Renal cortex interstitium (tissue), 11 donors: ENCODE measurements around the gene PROX1. TPM values are rescaled to one million over a fixed set of nuclear protein-coding genes. Genes with fewer than 3 reads are reported as not detected.

Experiments used
- DNase-seq, 11 donors: peaks; one replicate each; pipeline ENCODE4 v3.0.0-alpha.2; 2013; ENCODE audit warnings: low read depth in 9 of 11, low spot score in 4 of 11; ENCODE audit errors: extremely low read depth in 1 of 11
- polyA plus RNA-seq, 3 donors: library from polyadenylated mRNA; unstranded; fragments of 120-200 nt; gene quantifications; one replicate each; pipeline ENCODE4 v1.2.1, GENCODE V29; 2013; ENCODE audit not compliant: insufficient read length in 3 of 3

The PROX1 gene
- polyA plus RNA-seq, 3 donors = 7.8 to 10.8 (median 7.9) TPM

DNA sequence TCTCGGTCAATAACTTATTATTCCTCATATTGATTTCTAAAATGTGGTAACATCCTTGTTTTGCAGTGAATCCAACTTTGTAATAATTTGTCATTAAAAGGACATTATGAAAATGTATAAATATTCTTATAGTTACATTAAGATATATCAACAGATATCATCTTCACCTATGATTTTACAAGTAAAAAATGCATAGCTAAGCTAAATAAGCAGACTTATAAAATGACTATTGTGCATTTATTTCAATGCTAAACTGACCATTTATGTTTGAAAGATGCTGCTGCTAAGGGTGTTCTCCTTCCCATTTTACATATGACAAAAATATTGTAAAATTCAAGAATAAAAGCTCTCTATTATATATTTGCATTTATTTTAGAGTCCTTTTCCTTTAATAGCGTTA is 7.8 kb downstream of the PROX1 start:
- DNase-seq = no peak

DNA sequence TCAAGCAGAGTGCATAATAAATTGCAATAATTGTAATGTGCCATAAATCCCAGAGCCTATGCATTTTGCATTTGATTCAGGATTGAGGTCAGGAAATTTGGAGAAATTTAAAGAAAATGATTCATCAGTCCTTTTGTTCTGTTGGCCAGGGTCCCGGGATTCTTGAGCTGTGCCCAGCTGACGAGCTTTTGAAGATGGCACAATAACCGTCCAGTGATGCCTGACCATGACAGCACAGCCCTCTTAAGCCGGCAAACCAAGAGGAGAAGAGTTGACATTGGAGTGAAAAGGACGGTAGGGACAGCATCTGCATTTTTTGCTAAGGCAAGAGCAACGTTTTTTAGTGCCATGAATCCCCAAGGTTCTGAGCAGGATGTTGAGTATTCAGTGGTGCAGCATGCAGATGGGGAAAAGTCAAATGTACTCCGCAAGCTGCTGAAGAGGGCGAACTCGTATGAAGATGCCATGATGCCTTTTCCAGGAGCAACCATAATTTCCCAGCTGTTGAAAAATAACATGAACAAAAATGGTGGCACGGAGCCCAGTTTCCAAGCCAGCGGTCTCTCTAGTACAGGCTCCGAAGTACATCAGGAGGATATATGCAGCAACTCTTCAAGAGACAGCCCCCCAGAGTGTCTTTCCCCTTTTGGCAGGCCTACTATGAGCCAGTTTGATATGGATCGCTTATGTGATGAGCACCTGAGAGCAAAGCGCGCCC is 8.7 kb downstream of the PROX1 start:
- DNase-seq = no peak

DNA sequence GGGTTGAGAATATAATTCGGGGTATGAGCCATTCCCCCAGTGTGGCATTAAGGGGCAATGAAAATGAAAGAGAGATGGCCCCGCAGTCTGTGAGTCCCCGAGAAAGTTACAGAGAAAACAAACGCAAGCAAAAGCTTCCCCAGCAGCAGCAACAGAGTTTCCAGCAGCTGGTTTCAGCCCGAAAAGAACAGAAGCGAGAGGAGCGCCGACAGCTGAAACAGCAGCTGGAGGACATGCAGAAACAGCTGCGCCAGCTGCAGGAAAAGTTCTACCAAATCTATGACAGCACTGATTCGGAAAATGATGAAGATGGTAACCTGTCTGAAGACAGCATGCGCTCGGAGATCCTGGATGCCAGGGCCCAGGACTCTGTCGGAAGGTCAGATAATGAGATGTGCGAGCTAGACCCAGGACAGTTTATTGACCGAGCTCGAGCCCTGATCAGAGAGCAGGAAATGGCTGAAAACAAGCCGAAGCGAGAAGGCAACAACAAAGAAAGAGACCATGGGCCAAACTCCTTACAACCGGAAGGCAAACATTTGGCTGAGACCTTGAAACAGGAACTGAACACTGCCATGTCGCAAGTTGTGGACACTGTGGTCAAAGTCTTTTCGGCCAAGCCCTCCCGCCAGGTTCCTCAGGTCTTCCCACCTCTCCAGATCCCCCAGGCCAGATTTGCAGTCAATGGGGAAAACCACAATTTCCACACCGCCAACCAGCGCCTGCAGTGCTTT is 9.4 kb downstream of the PROX1 start:
- DNase-seq = no peak

DNA sequence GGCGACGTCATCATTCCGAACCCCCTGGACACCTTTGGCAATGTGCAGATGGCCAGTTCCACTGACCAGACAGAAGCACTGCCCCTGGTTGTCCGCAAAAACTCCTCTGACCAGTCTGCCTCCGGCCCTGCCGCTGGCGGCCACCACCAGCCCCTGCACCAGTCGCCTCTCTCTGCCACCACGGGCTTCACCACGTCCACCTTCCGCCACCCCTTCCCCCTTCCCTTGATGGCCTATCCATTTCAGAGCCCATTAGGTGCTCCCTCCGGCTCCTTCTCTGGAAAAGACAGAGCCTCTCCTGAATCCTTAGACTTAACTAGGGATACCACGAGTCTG is 10.0 kb downstream of the PROX1 start:
- no peak for DNase-seq

DNA sequence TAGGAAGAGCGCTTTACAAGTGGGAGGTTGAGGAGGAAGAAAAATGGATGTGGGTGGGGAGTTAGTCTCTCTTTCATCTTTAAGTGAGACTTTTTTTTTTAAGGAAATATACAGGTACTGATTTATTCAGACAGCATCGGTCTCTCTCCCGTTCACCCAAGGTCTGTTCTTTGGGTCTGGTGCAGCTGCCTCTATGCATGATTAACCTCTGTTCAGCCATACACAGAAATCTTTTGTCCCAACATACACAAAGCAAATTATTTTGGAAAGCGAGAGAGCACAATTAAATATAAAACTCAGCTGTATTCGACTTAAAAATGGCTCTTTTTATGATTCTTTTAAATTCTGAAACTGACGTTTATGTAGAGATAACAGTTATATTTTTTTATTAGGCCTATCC is 11.0 kb downstream of the PROX1 start:
- DNase-seq = no peak

DNA sequence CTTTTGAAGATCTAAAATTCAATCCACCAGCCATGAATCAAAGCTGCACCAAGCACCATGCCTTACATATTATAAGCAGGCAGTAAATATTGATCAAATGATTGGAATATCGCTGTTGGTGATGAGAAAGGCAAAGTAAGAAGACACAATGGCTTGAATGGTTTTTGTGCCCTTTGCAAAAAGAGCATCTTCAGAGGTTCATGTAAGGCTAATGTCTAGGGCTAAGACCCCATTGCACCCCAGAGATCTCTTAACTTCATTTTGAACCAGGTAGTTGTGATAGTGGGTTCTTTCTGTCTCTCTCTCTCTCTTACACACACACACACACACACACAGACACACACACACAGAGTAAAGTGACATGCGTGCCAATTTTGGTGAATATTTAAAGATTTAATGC is 12.0 kb downstream of the PROX1 start:
- DNase-seq = no peak

DNA sequence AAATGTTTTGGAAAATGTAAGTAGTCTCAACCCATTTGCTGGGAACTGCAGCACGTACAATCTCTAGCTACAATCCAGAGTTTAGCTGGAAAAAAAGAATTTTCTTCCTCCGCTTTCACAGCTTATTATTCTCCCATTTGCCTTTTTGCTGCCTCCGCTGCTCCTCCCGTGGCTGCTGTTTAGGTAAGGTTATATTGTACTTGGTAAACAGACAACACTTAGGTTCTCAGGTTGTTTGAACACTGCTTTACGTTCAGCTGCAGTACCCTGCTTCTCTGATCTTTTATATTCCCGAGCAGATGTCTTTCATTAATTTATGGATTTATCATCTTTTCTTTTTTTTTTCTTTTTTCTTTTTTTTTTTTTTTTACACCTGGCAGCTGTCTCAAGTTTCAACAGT is 14.3 kb downstream of the PROX1 start:
- DNase-seq = no peak

DNA sequence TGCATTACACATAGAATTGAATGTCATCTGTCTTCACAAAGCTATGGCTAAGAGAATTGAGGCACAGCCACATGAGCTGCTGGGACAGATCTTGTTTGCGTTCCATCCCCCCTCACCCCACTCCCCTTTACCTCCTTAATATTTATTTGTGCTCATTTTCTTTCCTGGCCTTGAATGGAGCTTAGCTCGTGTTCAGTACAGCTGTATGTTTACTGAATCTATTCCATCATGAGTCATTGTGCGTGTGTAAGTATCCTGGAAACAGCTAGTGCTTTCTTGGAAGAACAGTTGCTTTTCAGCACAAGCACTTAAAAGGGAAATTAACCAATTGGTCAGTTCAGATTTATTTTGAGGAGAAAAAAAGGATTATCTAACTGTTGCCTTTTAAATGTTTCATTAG is 14.7 kb downstream of the PROX1 start:
- DNase-seq = no peak

DNA sequence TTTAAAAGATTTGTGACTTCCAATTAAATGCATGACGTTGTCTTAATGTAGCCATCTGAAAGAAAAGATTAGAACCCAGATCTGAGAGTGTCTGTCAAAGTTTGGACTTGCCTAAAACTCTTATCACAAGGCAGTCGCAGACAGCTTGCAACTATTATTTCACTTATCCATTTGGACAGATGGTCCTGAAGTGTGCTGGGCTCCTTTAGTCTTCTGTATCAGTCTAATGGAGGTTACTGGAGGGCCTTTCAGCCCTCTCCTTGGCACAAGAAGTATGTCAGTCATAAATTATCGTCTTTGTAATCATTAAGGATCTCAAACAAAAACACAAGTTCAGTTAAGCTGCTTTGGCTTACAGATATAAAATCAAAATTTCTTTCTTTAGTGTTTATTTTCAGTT is 15.5 kb downstream of the PROX1 start:
- DNase-seq = no peak

DNA sequence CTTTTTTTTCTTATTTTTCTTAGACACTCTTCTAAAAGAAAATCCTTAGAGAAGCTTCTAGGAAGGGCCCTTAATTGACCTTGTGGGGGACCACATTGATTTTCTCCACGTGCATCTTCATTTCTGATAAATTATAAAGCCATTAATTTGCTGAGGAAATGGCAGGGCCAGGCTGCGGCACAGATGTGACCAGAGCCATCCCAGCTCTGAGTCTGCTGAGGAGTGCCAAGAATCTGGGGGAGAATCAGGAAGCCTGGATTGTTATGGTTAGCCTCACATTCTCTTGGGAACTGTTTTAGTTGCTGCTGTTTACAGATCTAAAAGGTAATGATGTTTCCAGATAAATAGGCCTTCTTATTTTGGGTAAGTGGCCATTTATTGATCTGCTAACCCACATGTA is 16.2 kb downstream of the PROX1 start:
- DNase-seq = no peak

DNA sequence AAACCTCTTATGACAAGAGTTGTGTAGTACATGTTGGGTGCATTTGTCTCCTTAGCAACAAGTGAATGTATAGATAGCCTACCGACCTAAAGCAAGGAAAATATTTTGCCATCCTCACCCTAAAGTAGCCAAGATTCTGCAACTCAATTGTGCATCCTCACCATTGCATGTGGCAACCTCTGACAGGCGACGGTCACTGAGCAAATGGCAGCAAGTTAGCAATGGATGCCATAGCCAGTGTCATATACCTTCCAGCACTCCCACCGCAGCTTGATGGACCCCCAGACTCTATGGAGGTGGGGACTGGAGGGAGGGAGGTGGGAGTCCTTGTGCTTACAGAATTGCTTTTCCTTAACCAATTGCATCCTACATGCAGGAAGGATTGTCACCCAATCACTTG is 17.0 kb downstream of the PROX1 start:
- no peak for DNase-seq

DNA sequence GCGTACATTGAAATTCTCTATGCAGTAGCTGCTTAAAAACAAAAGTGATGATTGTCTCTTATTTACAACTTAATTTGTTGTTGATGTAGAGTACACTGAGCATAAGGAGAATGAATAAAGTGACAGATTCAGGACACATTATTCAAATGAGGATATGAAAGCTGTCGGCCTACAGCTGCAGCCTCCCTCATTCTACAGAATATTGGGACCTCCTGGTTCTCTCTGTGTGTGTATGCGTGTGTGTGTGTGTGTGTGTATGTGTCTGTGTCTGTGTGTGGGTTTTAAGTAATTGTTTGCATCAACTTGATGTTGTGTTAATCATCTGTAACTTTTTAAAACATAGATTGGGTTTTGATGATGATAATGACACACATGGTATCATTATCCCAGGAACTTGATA is 17.9 kb downstream of the PROX1 start:
- DNase-seq = no peak

DNA sequence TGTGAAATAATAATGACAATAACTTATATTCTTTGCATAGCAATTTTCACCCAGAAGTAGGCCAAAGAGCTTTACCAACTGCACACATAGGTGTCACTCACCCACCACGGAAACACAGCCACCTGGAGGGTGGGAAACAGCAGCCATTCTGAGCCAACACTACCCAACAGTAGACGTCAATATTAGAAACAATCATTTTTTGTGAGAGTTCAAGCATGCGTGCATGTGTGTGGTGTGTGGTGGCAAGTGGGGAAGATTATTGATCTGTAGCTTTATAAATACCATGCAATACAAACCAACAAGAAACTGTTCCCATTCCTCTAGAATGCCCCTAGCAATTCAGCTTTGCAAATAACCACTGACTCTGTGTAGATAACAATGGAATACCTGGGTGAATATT is 19.1 kb downstream of the PROX1 start:
- DNase-seq = no peak

DNA sequence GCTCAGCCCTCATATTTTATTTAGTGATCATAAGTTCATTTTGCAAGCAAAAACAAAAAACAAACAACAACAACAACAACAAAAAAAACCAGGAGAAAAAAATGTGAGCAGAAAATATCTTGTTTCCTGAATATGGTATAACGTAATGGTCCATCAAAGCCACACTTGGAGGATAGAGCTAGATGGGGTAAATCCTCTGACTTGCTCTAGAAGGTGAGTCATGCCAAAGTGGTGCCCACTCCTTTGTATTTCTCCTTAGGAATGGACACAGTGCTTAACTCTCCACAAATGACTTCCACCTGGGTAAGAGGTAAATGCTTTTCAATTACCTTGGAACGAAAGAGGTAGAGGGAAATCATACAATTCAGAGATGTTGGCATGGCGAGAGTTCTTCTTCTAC is 20.6 kb downstream of the PROX1 start:
- no peak for DNase-seq

DNA sequence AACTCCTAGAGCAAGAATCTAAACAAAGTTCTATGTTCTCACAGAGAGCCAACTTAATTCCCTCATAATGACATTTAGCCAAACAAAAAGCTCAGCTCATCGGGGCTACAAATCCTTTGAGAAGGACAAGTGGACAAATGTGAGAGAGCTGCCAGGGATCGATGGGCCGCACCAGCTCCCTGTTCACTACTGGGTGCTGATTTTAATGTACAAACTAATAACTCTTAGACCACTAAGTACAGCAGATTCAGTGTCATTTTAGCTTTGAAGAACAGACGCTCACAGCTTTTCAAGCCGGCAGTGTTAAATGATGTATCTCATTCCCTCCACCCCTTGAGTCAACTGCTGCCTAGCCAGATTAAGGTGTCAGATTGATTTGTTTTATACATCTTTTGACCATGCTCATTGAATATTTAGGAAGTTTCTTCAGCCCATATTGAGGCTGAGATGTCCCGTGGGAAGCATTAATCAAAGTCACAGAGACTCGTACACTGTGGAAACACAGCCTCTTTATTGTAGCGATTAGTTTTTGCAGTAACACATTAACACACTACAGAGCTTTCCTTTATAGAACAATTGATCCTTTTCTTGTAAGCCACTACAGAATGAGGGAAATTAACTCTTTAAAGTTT is 21.1 kb downstream of the PROX1 start:
- DNase-seq = no peak

DNA sequence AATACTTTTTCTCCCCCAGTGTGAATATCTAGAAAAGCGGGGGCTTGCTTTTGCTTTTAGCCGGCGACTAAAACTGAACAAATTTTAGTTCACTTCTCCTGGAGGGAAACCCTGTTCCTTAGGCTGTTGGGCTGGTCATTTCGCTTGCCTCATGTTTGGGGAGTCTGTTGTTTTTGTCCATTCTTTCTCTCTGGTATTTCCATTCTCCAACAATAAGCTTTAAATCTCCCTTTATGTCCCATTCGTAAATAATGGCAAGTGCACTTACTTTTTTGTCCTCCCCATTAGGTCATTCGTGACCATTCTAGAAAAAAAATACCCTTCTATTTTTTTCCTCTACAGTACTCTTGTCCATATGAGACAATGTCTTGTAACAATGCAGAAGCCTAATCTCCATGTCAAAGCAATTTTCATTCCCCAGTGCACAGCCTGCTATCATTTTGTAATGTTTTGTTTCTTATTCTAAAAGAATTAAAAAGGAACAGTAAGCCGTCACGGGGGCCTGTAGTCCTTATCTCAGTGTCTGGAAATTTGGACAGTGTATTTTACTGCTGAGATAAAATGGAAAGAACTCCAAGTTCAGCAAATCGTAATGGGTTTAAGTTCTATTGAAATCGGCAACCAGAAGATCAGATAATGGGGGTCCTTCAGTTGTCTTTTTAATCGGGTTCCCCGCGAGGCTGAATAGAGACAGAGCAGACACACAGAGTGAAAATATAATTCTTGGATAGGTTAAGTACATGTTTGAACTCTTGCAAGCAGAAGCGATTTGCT is 21.8 kb downstream of the PROX1 start:
- DNase-seq = no peak

DNA sequence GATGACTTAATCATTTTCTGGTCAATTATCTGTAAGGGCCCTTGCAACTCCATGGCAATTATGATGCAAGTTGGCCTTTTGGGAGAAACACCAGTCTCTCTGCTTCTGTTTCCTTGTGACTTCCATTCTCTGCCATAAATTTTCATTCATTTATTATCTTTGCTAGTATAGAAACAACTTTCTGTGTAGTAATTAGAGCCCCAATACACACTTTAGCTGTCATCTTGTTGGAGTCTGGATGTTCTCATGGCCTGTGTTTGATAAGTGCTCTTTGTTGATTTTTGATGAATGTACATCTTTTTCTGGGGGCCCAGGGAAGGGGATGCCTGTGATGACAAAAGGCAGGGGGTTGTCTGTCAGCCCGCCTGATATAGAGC is 22.4 kb downstream of the PROX1 start:
- no peak for DNase-seq

DNA sequence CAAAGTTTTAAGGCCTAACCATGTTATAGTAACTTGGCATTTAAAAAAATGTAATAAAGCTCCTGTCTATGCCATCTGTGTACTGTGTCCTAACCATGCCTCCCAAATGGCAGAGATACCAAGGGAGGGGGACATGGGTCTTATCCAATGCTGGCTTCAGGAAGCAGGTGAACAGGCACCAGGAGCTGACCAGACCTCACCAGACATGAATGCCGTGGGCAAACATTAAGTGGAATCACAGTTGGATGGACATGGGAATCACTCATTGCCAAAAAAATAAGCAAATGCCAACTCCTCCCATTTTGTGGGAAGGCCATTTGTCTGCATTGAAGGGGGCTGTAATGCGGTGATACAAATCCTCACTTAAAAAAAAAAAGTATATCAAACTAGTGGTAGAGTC is 22.9 kb downstream of the PROX1 start:
- DNase-seq = no peak

DNA sequence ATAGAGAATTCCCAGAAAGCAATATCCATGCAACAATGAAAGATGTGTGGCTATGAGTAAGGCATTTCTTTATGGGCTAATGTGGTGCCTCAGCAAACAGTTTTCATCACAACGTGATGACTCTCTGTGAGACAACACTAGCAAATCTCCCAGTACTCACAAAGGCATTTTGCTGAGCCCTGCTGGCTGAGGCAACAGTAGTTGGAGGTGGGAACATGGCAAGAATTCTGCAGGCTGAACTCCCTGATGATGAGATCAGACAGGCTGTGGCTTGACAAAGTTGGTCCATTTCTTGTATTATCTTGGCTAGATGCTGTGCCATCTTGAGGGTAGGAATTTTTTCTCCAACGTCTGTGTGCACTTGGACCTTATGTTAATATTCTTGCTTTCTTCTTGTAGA is 24.6 kb downstream of the PROX1 start:
- DNase-seq = no peak
